H9 (cell line): Measurements from ENCODE around the gene WDR82. TPM values are rescaled to one million over a fixed set of nuclear protein-coding genes. Genes with fewer than 3 reads are reported as not detected.

Experiments
- DNase-seq: peaks from one replicate; pipeline ENCODE4 v3.0.0-alpha.2; 2017
- H2AFZ ChIP-seq: one replicate; pipeline ENCODE4 v1.6.1; 2013; ENCODE audit warnings: mild to moderate bottlenecking, low read length, control low read depth, moderate library complexity
- H2AK5ac ChIP-seq: 2 replicates; pipeline ENCODE4 v1.6.1; 2013; ENCODE audit warnings: low read length, control low read depth, mixed read lengths; ENCODE audit not compliant: insufficient read length
- H2BK120ac ChIP-seq: one replicate; pipeline ENCODE4 v1.6.1; 2013; ENCODE audit warnings: low read depth, mild to moderate bottlenecking, low read length, control low read depth, inconsistent platforms; ENCODE audit not compliant: poor library complexity, severe bottlenecking
- H2BK12ac ChIP-seq: 2 replicates; pipeline ENCODE4 v1.6.1; 2013; ENCODE audit warnings: low read length, control low read depth, mixed read lengths, low read depth; ENCODE audit not compliant: insufficient read length
- H2BK15ac ChIP-seq: 2 replicates; pipeline ENCODE4 v1.6.1; 2013; ENCODE audit warnings: low read depth, low read length, control low read depth
- H2BK20ac ChIP-seq: one replicate; pipeline ENCODE4 v1.6.1; 2013; ENCODE audit warnings: low read depth, mild to moderate bottlenecking, low read length, control low read depth, inconsistent platforms; ENCODE audit not compliant: poor library complexity, severe bottlenecking
- H2BK5ac ChIP-seq: 2 replicates; pipeline ENCODE4 v1.6.1; 2013; ENCODE audit warnings: low read length, control low read depth, mixed read lengths; ENCODE audit not compliant: insufficient read length
- H3K14ac ChIP-seq: 2 replicates; pipeline ENCODE4 v1.6.1; 2013; ENCODE audit warnings: low read length, control low read depth; ENCODE audit not compliant: insufficient read depth
- H3K18ac ChIP-seq: 2 replicates; pipeline ENCODE4 v1.6.1; 2013; ENCODE audit warnings: low read depth, mild to moderate bottlenecking, mixed read lengths, low read length, control low read depth; ENCODE audit not compliant: insufficient read length
- H3K23ac ChIP-seq: 2 replicates; pipeline ENCODE4 v1.6.1; 2013; ENCODE audit warnings: low read length, control low read depth, mixed read lengths, low read depth; ENCODE audit not compliant: insufficient read length
- H3K23me2 ChIP-seq: 2 replicates; pipeline ENCODE4 v1.6.1; 2013; ENCODE audit warnings: low read depth, mild to moderate bottlenecking, mixed read lengths, low read length, control low read depth; ENCODE audit not compliant: insufficient read length, poor library complexity, severe bottlenecking
- H3K27ac ChIP-seq: 2 replicates; pipeline ENCODE4 v1.5.1; 2013; ENCODE audit warnings: low read length, control low read depth, mixed read lengths, low read depth; ENCODE audit not compliant: insufficient read length
- H3K27me3 ChIP-seq: 2 replicates; pipeline ENCODE4 v1.6.1; 2013; ENCODE audit warnings: low read length, control low read depth, inconsistent platforms; ENCODE audit not compliant: insufficient read depth
- H3K4ac ChIP-seq: 2 replicates; pipeline ENCODE4 v1.6.1; 2013; ENCODE audit warnings: low read depth, mild to moderate bottlenecking, control low read depth, inconsistent platforms, low read length, moderate library complexity
- H3K4me1 ChIP-seq: 2 replicates; pipeline ENCODE4 v1.6.1; 2013; ENCODE audit warnings: low read length, control low read depth, inconsistent platforms; ENCODE audit not compliant: insufficient read depth
- H3K4me2 ChIP-seq: 2 replicates; pipeline ENCODE4 v1.6.1; 2013; ENCODE audit warnings: low read length, control low read depth, mixed read lengths; ENCODE audit not compliant: insufficient read length, insufficient read depth
- H3K56ac ChIP-seq: 2 replicates; pipeline ENCODE4 v1.6.1; 2013; ENCODE audit warnings: low read depth, mild to moderate bottlenecking, mixed read lengths, low read length, control low read depth; ENCODE audit not compliant: insufficient read length
- H3K79me1 ChIP-seq: 2 replicates; pipeline ENCODE4 v1.6.1; 2013; ENCODE audit warnings: low read depth, mild to moderate bottlenecking, moderate library complexity, low read length, control low read depth, inconsistent platforms; ENCODE audit not compliant: insufficient read depth, poor library complexity, severe bottlenecking
- H3K79me2 ChIP-seq: 2 replicates; pipeline ENCODE4 v1.6.1; 2013; ENCODE audit warnings: low read length, control low read depth, inconsistent platforms; ENCODE audit not compliant: insufficient read depth
- H3K9ac ChIP-seq: 2 replicates; pipeline ENCODE4 v1.6.1; 2013; ENCODE audit warnings: low read length, control low read depth, mixed read lengths; ENCODE audit not compliant: insufficient read length; ENCODE audit errors: extremely low read depth
- H3K9me3 ChIP-seq: one replicate; pipeline ENCODE4 v1.6.1; 2013; ENCODE audit warnings: low read depth, low read length, inconsistent platforms; ENCODE audit not compliant: control insufficient read depth
- H3T11ph ChIP-seq: one replicate; pipeline ENCODE4 v1.6.1; 2013; ENCODE audit warnings: mild to moderate bottlenecking, low read length, control low read depth, inconsistent platforms
- H4K20me1 ChIP-seq: one replicate; pipeline ENCODE4 v1.6.1; 2013; ENCODE audit not compliant: control insufficient read depth, insufficient read length, insufficient read depth
- H4K5ac ChIP-seq: 2 replicates; pipeline ENCODE4 v1.6.1; 2013; ENCODE audit warnings: low read depth, mild to moderate bottlenecking, mixed read lengths, low read length, control low read depth; ENCODE audit not compliant: insufficient read length
- H4K8ac ChIP-seq: replicated peaks from 2 replicates; pipeline ENCODE4 v1.6.1; 2013; ENCODE audit warnings: low read length, control low read depth, mixed read lengths, low read depth; ENCODE audit not compliant: insufficient read length
- H4K91ac ChIP-seq: 2 replicates; pipeline ENCODE4 v1.6.1; 2013; ENCODE audit warnings: low read depth, mild to moderate bottlenecking, moderate library complexity, mixed read lengths, low read length, control low read depth; ENCODE audit not compliant: insufficient read length
- H3K27ac Mint-ChIP-seq, 3 experiments: 2 replicates in 2 of 3; 3 replicates in 1 of 3; pipeline ENCODE4 v1.8.0; 2020 to 2021; ENCODE audit warnings: mixed read lengths in 3 of 3, mild to moderate bottlenecking in 1 of 3, moderate library complexity in 1 of 3
- H3K27me3 Mint-ChIP-seq: 2 replicates; pipeline ENCODE4 v1.8.0; 2021; ENCODE audit warnings: low read depth, mild to moderate bottlenecking, moderate library complexity, mixed read lengths
- H3K36me3 Mint-ChIP-seq, 3 experiments: 2 replicates in 2 of 3; 3 replicates in 1 of 3; pipeline ENCODE4 v1.8.0; 2020 to 2021; ENCODE audit warnings: low read depth in 3 of 3, mixed read lengths in 3 of 3; ENCODE audit not compliant: insufficient read depth in 1 of 3
- H3K4me1 Mint-ChIP-seq, 2 experiments: 2 replicates each; pipeline ENCODE4 v1.8.0; 2020; ENCODE audit warnings: mixed read lengths in 2 of 2
- H3K4me3 Mint-ChIP-seq, 2 experiments: 2 replicates in 1 of 2; 3 replicates in 1 of 2; pipeline ENCODE4 v1.8.0; 2020 to 2021; ENCODE audit warnings: mild to moderate bottlenecking in 2 of 2, mixed read lengths in 2 of 2, moderate library complexity in 1 of 2
- H3K9me3 Mint-ChIP-seq, 2 experiments: 2 replicates in 1 of 2; 3 replicates in 1 of 2; pipeline ENCODE4 v1.8.0; 2020; ENCODE audit warnings: mild to moderate bottlenecking in 2 of 2, mixed read lengths in 2 of 2, moderate library complexity in 1 of 2
- WGBS: extraction: QIAGEN DNeasy Blood & Tissue Kit; methylation state at CpG from one replicate; pipeline ENCODE4 v1.1.7; 2013; ENCODE audit warnings: missing lambda C conversion rate, low lambda C conversion rate, mixed read lengths; ENCODE audit not compliant: insufficient read length; ENCODE audit errors: extremely low coverage; 5-methylcytosine and 5-hydroxymethylcytosine counted together
- total RNA-seq: library from RNA; stranded (reverse); gene quantifications from 2 replicates; pipeline ENCODE4 v1.2.1, GENCODE V29; 2021
- TF ChIP-seq, protein P1 (sequence below): fragments of 200-600 bp; sonication (generic); conservative IDR thresholded peaks from 3 replicates; pipeline ENCODE4 v1.8.0; 2021; ENCODE audit warnings: antibody characterized with exemption, mild to moderate bottlenecking

The WDR82 gene
- total RNA-seq, 1 experiment from 2014 or later = 83.1 TPM

- peak overlapping the region; percentile 61; the same call in 1 of the 2 replicates for H3K14ac ChIP-seq
- peaks cover under 1% of the 10 kb centered on the region for H3K27me3 Mint-ChIP-seq
- H2AK5ac ChIP-seq = no peak overlapping the region
- peaks cover 39 to 47% of the 10 kb centered on the region in 2 experiments for H3K4me1 Mint-ChIP-seq
- no peak overlapping the region; the same call in 1 of the 2 replicates for H3K4ac ChIP-seq
- no peak overlapping the region for H2BK20ac ChIP-seq
- no peaks in the 10 kb centered on the region for H3K9me3 ChIP-seq
- no peak overlapping the region for H2BK15ac ChIP-seq
- no peak overlapping the region for H3K27ac ChIP-seq
- no peaks in the 10 kb centered on the region for H3K79me1 ChIP-seq
- H3K4me3 Mint-ChIP-seq = peak overlapping the region; percentile 35 to 68; a peak in 4 of 5 replicates
- H3T11ph ChIP-seq = no peak overlapping the region
- no peak overlapping the region for H4K91ac ChIP-seq
- peaks cover 15% of the 10 kb centered on the region for H3K4me1 ChIP-seq
- H4K8ac ChIP-seq = no peak overlapping the region
- peak overlapping the region; percentile 99 for H3K4me2 ChIP-seq
- H3K9ac ChIP-seq = no peak overlapping the region
- peaks cover 0 to 21% (median 17%) of the 10 kb centered on the region in 3 experiments; a peak in 5 of 7 replicates for H3K36me3 Mint-ChIP-seq
- H3K18ac ChIP-seq = no peak overlapping the region
- no peaks in the 10 kb centered on the region for H3K27me3 ChIP-seq
- H3K79me2 ChIP-seq = peaks cover 5% of the 10 kb centered on the region; the same call in 1 of the 2 replicates
- no peak for DNase-seq
- H4K5ac ChIP-seq = no peak overlapping the region
- H2AFZ ChIP-seq = no peak overlapping the region
- H2BK5ac ChIP-seq = no peak overlapping the region
- no peak overlapping the region for H2BK120ac ChIP-seq
- no CpG with 5 or more reads among the region's 6 CpGs for WGBS
- H4K20me1 ChIP-seq = no peaks in the 10 kb centered on the region
- peaks cover 8% of the 10 kb centered on the region for H3K23me2 ChIP-seq
- H3K9me3 Mint-ChIP-seq = no peaks in the 10 kb centered on the region
- TF ChIP-seq, protein P1, sequence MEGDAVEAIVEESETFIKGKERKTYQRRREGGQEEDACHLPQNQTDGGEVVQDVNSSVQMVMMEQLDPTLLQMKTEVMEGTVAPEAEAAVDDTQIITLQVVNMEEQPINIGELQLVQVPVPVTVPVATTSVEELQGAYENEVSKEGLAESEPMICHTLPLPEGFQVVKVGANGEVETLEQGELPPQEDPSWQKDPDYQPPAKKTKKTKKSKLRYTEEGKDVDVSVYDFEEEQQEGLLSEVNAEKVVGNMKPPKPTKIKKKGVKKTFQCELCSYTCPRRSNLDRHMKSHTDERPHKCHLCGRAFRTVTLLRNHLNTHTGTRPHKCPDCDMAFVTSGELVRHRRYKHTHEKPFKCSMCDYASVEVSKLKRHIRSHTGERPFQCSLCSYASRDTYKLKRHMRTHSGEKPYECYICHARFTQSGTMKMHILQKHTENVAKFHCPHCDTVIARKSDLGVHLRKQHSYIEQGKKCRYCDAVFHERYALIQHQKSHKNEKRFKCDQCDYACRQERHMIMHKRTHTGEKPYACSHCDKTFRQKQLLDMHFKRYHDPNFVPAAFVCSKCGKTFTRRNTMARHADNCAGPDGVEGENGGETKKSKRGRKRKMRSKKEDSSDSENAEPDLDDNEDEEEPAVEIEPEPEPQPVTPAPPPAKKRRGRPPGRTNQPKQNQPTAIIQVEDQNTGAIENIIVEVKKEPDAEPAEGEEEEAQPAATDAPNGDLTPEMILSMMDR = no peak
- H3K23ac ChIP-seq = no peak overlapping the region
- no peak overlapping the region for H2BK12ac ChIP-seq
- H3K56ac ChIP-seq = no peak overlapping the region
- peak overlapping the region; percentile 55 to 63 (median 61); a peak in 3 of 7 replicates for H3K27ac Mint-ChIP-seq
Observed at GRCh38 chr3:52237006-52237656, 41.3 kb downstream of the WDR82 start.
